GM19035 (cell line): Measurements from ENCODE around the gene CFD.
"Not testable (repeated sequence)": the region's sequence is repeated elsewhere in the genome, so short reads cannot be mapped to it uniquely, and the experiment has no call there.

Experiments
- ATAC-seq: cut with Tn5 transposase; IDR thresholded peaks from one replicate; pipeline ENCODE4 v1.9.1; 2021; ENCODE audit not compliant: unreplicated experiment

Gene CFD

DNA sequence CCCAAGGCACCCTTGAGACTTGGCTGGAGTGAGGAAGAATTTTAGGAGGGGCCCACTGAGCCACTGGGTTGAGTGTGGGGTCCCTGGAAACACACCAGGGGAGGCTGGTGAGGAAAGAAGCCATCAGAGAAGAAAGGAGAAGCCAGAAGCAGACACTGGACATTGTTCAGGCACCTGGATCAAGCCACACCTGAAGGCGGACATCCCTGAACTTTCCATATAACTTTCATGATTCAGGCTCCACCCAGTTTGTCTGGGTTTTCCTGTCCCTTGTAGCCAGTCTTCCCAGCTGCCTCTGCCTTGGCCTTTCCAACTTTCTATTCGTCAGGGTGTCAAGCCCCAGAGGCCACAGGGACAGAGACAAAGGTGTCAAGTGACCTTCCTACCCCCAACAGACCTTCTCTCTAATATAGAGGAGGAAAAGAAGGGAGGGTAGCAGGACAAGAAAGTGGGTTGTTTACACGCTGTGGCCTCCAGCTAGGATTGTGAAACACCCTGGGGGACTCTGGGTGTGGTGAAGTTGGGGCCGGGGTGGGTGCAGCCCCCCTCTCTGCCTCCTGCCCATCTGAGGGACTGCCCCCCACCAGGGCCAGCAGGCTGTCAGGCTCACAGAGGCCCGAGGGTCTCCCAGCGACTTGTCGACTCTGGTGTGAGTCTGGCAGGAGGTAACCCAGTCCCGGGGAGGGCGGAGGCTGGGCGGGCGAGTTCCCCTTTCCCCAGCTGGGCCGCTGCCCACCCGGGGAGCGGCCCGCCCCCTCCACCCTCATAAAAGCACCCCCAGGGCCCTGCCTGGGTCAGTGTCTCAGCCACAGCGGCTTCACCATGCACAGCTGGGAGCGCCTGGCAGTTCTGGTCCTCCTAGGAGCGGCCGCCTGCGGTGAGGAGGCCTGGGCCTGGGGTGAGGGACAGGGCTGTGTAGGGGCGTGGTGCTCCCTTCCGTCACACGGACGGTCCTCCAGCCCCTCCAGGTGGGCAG, at the start of gene CFD:
TSS of gene CFD (plus strand) at position 797 of the 976 bp plus-strand sequence. CDS start at position 823, 26 bp downstream.
- no peak for ATAC-seq

DNA sequence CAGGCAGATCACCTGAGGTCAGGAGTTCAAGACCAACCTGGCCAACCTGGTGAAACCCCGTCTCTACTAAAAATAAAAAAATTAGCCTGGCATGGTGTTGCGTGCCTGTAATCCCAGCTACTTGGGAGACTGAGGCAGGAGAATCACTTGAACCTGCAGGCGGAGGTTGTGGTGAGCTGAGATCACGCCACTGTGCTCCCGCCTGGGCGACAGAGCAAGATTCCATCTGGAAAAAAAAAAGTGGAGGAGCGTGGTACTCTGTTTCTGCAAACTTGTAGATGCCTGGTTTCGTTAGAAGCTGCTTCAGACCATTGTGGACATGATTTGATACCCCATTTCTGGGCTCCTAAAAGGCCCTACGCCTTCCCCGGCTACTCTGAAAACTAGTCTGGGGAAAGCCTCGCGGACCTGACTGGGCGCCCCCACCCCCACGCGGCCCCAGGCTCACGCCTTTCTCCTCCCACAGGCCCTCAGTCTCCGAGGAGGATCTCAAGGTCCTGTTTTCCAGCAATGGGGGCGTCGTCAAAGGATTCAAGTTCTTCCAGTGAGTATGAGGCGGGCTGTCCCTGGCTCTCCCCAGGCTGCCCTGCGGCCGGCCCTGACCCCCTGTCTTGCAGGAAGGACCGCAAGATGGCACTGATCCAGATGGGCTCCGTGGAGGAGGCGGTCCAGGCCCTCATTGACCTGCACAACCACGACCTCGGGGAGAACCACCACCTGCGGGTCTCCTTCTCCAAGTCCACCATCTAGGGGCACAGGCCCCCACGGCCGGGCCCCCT, 49.2 kb upstream of the CFD start:
- no peak for ATAC-seq

DNA sequence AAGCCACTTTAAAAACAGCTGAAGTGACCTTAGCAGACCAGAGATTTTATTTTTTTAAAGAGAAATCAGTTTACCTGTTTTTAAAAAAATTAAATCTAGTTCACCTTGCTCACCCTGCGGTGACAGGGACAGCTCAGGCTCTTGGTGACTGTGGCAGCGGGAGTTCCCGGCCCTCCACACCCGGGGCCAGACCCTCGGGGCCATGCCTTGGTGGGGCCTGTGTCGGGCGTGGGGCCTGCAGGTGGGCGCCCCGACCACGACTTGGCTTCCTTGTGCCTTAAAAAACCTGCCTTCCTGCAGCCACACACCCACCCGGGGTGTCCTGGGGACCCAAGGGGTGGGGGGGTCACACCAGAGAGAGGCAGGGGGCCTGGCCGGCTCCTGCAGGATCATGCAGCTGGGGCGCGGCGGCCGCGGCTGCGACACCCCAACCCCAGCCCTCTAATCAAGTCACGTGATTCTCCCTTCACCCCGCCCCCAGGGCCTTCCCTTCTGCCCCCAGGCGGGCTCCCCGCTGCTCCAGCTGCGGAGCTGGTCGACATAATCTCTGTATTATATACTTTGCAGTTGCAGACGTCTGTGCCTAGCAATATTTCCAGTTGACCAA, 48.5 kb upstream of the CFD start:
- ATAC-seq = no peak

DNA sequence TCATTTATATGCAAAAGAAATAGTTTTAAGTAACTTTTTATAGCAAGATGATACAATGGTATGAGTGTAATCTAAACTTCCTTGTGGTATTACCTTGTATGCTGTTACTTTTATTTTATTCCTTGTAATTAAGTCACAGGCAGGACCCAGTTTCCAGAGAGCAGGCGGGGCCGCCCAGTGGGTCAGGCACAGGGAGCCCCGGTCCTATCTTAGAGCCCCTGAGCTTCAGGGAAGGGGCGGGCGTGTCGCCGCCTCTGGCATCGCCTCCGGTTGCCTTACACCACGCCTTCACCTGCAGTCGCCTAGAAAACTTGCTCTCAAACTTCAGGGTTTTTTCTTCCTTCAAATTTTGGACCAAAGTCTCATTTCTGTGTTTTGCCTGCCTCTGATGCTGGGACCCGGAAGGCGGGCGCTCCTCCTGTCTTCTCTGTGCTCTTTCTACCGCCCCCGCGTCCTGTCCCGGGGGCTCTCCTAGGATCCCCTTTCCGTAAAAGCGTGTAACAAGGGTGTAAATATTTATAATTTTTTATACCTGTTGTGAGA, 47.9 kb upstream of the CFD start:
- no peak for ATAC-seq

DNA sequence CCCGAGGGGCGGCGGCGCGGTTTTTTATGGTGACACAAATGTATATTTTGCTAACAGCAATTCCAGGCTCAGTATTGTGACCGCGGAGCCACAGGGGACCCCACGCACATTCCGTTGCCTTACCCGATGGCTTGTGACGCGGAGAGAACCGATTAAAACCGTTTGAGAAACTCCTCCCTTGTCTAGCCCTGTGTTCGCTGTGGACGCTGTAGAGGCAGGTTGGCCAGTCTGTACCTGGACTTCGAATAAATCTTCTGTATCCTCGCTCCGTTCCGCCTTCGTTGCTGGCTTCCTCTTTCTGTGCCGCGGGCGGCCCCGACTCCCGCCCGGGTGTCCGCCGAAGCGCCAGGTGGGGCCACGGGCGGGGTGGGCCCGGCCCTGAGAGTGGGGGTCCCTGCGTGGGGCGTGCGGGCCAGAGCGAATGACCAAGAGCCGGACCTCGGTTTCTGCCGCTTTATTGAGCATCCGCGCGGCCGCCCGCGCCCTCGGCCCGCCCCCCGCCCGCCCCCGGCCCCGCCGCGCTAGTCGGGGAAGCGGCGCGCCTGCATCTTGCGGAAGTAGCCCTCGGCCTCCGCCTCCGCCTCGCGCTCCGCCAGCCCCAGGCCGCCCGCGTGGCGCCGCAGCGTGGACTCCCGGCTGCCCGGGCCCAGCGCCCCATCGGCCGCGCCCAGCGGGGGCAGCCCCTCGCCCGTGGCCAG, 47.3 kb upstream of the CFD start:
- no peak for ATAC-seq

DNA sequence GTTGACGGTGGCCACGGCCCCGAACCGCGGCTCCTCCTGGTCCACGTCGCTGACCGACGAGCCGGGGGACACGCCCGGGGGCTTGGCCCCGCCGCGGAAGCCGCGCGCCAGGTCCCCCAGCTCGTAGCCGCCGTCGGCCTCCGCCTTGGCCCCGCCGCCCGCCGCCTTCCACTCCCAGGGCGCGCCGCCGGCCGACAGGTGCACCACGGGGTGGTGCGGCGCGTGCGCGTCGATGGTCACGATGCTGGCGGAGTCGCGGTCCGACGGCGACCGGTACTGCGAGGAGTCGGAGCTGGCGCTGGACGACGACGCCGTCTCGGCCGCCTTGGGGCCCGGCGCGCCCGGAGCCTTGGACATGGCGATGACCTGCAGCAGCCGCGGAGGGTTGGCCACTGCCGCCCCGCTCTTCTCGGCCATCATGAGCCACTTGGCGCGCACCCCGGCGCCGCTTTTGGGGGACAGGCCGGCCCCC, 46.7 kb upstream of the CFD start:
- no peak for ATAC-seq

DNA sequence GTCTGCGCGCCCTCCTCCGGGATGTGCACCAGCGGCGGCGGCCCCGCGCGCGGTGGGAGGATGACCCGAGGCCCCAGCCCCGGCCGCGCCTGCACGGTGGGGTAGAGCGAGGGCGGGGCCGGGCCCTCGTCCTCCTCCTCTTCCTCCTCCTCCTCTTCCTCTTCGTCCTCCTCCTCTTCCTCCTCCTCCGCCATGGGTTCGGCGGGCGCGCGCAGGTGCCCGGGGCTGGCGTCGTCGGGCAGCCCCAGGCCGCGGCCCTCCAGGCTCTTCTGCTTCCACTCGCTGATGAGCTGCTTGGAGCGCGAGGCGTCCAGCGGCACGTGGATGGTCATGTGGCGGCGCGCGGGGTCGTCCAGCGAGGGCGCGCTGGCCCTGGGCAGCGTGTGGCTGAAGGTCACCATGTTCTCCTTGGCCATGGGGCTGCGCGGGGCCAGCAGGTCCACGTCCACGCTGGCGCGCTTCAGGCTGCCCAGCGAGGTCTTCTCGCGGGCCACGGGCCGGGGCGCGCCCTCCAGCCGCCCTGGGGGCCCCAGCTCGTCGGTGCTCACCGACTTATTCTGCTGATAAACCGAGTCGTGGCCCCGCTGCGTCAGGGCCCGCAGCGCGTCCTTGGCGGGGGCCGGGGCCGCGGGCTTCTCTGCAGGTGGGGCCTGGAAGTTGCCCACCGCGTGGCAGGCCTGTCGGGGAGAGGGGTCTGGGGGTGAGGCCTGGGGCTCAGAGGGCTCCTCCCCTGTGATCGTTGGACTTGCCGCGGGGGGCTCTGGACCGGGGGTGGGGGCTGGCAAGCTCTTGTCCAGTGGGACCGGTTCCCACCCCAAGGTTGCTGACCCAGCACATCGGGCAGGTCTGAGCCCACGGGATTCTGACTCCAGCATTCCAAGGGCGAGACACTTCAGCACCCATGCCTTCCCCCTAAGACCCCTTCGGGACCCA, 46.0 kb upstream of the CFD start:
- ATAC-seq = no peak

DNA sequence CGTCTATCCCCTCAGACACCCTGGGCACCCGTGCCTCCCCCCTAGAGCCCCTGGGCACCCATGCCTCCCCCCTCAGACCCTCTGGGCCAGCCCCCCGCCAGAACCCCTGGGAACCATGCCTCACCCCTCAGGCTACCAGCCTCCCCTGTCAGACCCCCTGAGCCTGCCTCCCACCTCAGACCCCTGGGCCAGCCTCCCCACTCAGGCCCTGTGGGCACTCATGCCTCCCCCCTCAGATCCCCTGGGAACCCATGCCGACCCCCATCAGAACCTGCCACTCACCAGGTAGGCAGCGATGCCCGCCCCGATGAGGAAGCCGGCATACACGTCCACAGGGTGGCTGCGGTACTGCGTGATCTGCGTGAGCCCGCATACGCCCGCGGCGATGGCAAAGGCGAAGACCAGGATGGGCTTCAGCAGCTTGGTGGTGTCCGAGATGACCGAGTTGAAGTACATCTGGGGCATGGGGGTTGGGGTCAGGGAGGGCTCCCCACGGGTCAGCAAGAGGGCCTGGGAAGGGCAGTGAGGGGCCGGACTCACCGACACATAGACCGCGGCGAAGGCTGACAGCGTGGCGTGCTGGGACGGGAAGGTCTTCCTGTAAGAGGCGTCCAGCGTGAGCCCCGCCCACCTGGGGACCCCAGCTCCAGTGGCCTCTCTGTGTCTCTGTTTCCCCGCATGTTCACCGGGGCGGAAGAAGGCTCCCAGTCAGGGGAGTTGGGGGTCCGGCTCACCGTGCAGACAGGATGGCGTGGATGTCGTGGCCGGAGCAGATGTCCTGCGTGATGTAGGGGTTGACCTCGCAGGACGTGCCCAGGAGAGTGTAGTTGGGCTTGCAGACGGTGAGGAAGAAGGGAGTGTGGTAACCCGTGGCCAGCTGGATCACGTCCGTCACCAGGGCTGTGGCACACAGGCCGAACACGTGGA, 45.0 kb upstream of the CFD start:
- ATAC-seq = no peak

DNA sequence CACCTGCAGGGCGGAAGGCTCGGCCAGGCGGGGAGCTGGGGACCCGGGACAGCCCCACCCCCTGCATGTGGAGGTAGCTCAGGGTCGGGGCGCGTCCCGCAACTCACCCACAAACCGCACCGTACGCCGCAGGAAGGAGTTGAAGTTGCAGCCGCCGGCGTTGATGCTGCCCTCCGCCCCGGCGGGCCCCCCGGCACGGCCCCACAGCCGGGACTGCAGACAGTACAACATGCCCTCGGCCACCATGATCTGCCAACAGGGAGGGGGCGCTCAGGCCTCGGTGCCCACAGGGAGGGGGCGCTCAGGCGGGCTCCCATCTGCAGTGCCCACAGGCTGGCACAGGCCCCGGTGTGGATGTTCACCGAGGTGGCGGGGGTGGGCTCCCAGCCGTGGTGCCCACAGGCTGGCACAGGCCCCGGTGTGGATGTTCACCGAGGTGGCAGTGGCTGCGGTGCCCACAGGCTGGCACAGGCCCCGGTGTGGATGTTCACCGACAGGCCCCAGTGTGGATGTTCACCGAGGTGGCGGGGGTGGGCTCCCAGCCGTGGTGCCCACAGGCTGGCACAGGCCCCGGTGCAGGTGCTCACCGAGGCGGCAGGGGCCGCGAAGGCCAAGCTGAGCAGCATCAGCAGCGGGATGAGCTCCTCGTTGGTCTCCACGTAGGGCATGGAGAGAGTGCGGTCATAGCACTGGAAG, 44.2 kb upstream of the CFD start:
- ATAC-seq = no peak

DNA sequence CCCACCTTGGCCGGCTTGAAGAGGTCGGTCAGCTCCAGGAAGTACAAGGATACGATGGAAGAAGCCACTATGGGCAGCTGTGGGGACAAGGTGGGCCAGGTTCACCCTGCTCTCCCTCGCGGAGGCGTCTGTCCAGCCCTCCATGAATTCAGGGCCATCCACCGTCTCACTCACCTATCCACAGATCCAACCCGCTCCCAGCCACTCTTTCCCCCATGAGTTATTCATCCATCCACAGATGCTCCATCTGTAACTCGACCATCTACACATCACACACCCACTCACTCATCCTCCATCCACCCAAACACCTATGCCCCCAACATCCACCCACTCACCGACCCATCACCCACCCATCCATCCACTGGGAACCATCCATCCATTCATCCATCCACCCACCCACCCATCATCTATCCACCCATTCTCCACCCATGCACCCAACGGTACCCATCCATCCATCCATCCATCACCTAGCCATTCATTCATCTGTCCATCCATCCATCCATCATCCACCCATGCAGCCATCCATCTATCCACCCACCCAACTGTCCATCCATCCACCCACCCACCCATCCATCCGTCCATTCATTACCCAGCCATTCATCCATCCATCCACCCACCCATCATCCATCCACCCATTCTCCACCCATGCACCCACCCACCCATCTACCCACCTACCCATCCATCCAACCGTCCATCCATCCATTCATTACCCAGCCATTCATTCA, 43.5 kb upstream of the CFD start:
- no peak for ATAC-seq

DNA sequence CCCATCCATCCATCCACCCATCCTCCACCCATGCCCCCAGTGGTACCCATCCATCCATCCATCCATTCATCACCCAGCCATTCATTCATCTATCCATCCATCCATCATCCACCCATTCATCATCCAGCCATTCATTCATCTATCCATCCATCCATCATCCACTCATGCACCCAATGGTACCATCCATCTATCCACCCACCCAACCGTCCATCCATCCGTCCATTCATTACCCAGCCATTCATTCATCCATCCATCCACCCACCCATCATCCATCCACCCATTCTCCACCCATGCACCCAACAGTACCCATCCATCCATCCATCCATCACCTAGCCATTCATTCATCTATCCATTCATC, 43.0 kb upstream of the CFD start:
- no peak for ATAC-seq

DNA sequence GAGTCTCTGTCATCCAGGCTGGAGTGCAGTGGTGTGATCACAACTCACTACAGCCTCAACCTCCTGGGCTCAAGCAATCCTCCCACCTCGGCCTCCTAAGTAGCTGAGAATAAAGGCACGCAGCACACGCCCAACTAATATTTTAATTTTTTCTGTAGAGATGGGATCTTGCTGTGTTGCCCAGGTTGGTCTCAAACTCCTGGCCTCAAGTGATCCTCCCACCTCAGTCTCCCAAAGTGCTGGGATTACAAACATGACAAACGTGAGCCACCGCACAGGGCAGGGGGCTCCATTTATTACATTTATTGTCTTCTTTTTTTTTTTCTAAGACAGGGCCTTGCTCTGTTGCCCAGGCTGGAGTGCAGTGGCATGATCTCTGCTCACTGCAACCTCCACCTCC, 39.3 kb upstream of the CFD start:
- ATAC-seq = not testable (repeated sequence)

DNA sequence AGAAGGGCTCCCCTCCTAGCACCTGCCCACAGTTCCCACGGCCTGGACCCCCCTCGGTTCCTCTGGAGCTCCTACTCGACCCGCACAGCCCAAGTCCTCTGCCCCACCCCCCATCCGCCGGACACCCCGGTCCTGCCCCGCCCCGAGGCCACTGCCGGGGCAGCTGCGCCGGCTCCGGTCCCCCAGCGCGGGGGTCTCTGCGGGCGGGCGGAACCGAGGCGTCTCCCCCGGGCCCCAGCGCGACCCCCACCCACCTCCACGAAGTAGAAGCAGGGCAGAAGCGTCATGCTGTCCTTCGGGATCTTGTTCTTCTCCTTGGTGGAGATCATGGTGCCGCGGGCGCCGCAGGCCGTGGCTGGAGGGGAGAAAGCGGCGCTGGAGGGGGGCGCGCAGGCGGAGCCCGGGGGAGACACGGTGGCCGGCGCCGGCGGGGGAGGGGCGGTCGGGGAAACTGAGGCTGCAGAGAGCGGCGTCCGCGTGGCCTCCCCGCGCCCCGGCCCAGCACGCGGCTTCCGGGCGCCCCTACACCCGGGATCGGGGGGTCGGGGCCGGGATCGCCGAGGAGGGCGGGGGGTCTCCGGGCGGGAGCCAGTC, 38.1 kb upstream of the CFD start:
- no peak for ATAC-seq

DNA sequence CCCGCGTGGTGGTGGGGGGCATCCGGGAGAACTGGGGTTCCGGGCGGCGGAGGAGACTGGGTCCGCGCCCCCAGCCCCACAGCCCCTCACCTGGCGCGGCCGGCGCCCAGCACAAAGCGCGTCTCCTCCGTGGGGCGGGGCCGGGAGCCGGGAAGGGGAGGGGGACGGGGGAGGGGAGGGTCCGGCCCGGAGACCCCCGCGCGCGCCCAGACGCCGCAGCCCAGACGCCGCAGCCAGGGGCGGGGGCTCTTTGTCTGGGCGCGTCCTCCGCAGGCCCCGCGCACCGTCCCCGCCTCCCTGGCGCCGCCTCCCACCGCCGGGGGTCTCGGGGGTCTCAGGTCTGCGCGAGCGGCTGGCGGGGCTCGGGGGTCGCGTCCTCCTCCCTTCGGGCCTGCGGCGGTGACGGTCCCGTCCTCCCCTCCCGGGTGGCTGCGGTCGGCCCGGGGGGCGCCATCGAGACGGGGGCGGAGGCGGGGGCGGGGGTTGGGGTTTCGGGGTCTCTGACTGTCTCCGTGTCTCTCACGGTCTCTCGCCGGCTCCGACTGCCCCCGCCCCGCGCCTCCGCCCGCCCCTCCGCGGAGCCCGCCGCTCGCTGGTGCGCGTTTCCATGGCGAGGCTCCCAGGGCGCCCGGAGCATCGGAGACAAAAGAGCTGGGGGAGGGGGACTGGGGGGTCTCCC, 37.5 kb upstream of the CFD start, which contains the start of gene PLPPR3:
TSS of gene PLPPR3 (minus strand) at position 131 of the 679 bp plus-strand sequence. CDS start 396 bp downstream, outside the sequence.
- ATAC-seq = no peak

DNA sequence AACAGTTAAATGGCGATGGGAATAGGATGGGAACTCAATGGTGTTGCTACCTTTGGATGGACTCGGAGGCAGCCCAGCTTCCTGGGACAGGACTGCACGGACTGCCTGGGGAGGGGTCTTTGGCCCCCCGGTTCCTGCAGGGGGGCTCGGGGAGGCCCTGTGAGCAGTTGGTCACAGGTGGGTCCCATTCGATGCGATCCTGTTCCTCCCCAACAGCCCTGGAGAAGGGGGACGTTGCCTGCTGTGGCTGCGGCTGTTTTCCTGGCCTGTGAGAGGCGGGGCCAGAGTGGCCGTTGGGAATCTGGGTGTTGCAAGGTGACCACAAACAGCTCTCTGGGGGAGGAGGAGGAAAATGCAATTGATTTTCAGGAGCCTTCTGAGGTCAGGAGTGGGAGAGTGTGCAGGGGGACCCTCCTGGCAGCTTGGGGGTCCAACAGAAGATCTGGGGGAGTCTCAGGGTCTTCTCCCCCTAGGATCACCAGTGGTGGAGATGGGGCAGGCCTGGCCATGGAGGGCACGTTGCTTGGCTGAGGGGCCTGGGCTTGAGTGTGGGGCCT, 35.8 kb upstream of the CFD start:
- ATAC-seq = no peak

DNA sequence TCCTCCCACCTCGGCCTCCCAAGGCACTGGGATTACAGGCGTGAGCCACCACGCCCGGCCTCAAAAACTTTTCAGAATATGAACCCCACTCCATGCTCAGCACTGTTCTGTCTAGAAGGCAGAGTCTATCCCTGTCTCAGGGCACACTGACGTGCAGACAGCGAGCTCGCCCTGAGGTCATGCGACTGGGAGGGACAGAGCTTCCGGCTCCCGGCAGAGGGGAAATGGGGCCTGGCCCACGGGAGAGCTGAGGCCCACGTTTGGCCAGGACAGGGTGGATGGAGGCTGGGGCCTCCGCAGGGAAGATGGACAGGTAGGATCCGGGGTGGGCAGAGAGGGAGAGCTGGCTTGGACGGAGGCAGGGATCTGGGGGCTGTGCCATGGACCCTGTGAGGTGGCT, 34.6 kb upstream of the CFD start:
- ATAC-seq = no peak
